ENCODE results near the gene DRD4. TPM values are rescaled to one million over a fixed set of nuclear protein-coding genes. Genes with fewer than 3 reads are reported as not detected.

Gene DRD4
- total and polyA plus RNA-seq, 2 experiments from 2014 or later = 1.1 TPM; not detected in 1

- Histone ChIP-seq H3K36me3 (replicated peaks; ENCODE audit: insufficient read depth, low read depth) (no peaks in the 10 kb centered on the region), H3K27ac (peak overlapping the region; percentile 53), H2AFZ (no peak overlapping the region), H3K4me3 (no peak overlapping the region), H3K79me2 (peaks cover 8% of the 10 kb centered on the region), H4K20me1 (ENCODE audit: insufficient read depth, poor library complexity, severe bottlenecking) (no peaks in the 10 kb centered on the region), H3K9me2 (replicated peaks; ENCODE audit: insufficient read depth) (no peaks in the 10 kb centered on the region), H3K9me3 (ENCODE audit: low read depth) (no peaks in the 10 kb centered on the region), H3K4me2 (no peak overlapping the region), H3K27me3 (no peaks in the 10 kb centered on the region), H3K4me1 (ENCODE audit: insufficient read depth) (no peaks in the 10 kb centered on the region)
- TF ChIP-seq, protein P1, sequence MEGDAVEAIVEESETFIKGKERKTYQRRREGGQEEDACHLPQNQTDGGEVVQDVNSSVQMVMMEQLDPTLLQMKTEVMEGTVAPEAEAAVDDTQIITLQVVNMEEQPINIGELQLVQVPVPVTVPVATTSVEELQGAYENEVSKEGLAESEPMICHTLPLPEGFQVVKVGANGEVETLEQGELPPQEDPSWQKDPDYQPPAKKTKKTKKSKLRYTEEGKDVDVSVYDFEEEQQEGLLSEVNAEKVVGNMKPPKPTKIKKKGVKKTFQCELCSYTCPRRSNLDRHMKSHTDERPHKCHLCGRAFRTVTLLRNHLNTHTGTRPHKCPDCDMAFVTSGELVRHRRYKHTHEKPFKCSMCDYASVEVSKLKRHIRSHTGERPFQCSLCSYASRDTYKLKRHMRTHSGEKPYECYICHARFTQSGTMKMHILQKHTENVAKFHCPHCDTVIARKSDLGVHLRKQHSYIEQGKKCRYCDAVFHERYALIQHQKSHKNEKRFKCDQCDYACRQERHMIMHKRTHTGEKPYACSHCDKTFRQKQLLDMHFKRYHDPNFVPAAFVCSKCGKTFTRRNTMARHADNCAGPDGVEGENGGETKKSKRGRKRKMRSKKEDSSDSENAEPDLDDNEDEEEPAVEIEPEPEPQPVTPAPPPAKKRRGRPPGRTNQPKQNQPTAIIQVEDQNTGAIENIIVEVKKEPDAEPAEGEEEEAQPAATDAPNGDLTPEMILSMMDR (IDR thresholded peaks at IDR 0.05; ENCODE audit: poor library complexity) = no peak
- TF ChIP-seq EZH2phosphoT487 (IDR thresholded peaks at IDR 0.05; ENCODE audit: low read depth, severe bottlenecking, unreplicated experiment) = no peak
- TF ChIP-seq EZH2 (IDR thresholded peaks at IDR 0.05; ENCODE audit: borderline replicate concordance) = no peak
- WGBS (ENCODE audit: low lambda C conversion rate, missing lambda C conversion rate) = 74% methylated on average over 11 of the region's 11 CpGs
- DNase-seq (ENCODE audit: low spot score) = no peak
These were observed 28.7 kb downstream of the DRD4 start for GRCh38 chr11:665704-666281.

DNA sequence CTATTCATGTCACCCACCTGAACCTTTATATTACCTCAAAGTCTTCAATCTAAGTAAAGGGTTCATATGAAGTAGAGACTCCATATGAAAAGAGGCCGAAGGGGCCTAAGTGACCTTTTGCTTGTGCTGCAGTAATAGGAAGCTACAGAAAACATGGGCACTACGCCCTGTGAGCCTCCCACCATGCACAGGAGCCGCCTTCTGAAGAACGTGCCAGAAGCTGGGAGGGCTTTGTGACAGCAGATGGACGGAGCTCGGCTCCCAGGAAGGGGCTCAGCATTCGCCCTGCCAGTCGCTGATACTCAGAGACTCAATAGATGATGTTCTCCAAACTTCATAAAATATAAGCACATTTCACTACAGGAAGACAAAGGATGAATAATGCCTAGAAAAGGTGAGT lies 36.8 kb downstream of the DRD4 start:
- Histone ChIP-seq H3K4me1 (ENCODE audit: insufficient read depth) (no peaks in the 10 kb centered on the region), H3K36me3 (replicated peaks; ENCODE audit: insufficient read depth, low read depth) (no peaks in the 10 kb centered on the region), H3K27ac (no peak overlapping the region), H3K79me2 (no peaks in the 10 kb centered on the region), H3K9me2 (replicated peaks; ENCODE audit: insufficient read depth) (no peaks in the 10 kb centered on the region), H4K20me1 (ENCODE audit: insufficient read depth, poor library complexity, severe bottlenecking) (no peaks in the 10 kb centered on the region), H3K27me3 (no peaks in the 10 kb centered on the region), H3K9me3 (ENCODE audit: low read depth) (no peaks in the 10 kb centered on the region), H3K4me2 (no peak overlapping the region), H3K4me3 (no peak overlapping the region), H2AFZ (no peak overlapping the region)
- TF ChIP-seq EZH2phosphoT487 (IDR thresholded peaks at IDR 0.05; ENCODE audit: low read depth, severe bottlenecking, unreplicated experiment) = no peak
- no peak for TF ChIP-seq EZH2 (IDR thresholded peaks at IDR 0.05; ENCODE audit: borderline replicate concordance)
- TF ChIP-seq, protein P1 (IDR thresholded peaks at IDR 0.05; ENCODE audit: poor library complexity) = no peak
- DNase-seq (ENCODE audit: low spot score) = no peak
- WGBS (ENCODE audit: low lambda C conversion rate, missing lambda C conversion rate) = 97% methylated on average over 8 of the region's 8 CpGs

GRCh38 chr11:674406-674805 lies 37.3 kb downstream of the DRD4 start:
- no peak overlapping the region for H2AFZ ChIP-seq
- no peak overlapping the region for H3K4me3 ChIP-seq
- no peak overlapping the region for H3K4me2 ChIP-seq
- no peaks in the 10 kb centered on the region for H3K9me3 ChIP-seq (ENCODE audit: low read depth)
- no peaks in the 10 kb centered on the region for H3K79me2 ChIP-seq
- no peak overlapping the region for H3K27ac ChIP-seq
- H3K4me1 ChIP-seq (ENCODE audit: insufficient read depth) = no peaks in the 10 kb centered on the region
- H4K20me1 ChIP-seq (ENCODE audit: insufficient read depth, poor library complexity, severe bottlenecking) = no peaks in the 10 kb centered on the region
- no peak for DNase-seq (ENCODE audit: low spot score)
- 98% methylated on average over 17 of the region's 17 CpGs for WGBS (ENCODE audit: low lambda C conversion rate, missing lambda C conversion rate)
- no peaks in the 10 kb centered on the region for H3K36me3 ChIP-seq (replicated peaks; ENCODE audit: insufficient read depth, low read depth)
- H3K27me3 ChIP-seq = no peaks in the 10 kb centered on the region
- H3K9me2 ChIP-seq (replicated peaks; ENCODE audit: insufficient read depth) = no peaks in the 10 kb centered on the region
- TF ChIP-seq EZH2phosphoT487 (IDR thresholded peaks at IDR 0.05; ENCODE audit: low read depth, severe bottlenecking, unreplicated experiment) (no peak), EZH2 (IDR thresholded peaks at IDR 0.05; ENCODE audit: borderline replicate concordance) (no peak)
- TF ChIP-seq, protein P1 (IDR thresholded peaks at IDR 0.05; ENCODE audit: poor library complexity) = no peak
